ENCODE data around the gene RHD.

GRCh38 chr1:25343872-25344271 is 71.6 kb downstream of the RHD start:
- TF ChIP-seq CTCF (IDR thresholded peaks at IDR 0.05), result no peak
- no peak for TF ChIP-seq OVOL2 (CRISPR knock-in tag; IDR thresholded peaks at IDR 0.05; ENCODE audit: borderline replicate concordance)

Data from WTC11 (cell line).